Measurements from ENCODE around the gene RASGEF1C. TPM values are rescaled to one million over a fixed set of nuclear protein-coding genes. Genes with fewer than 3 reads are reported as not detected.

RASGEF1C gene
- total RNA-seq: under 0.01 TPM in 1 of 2 replicates, not detected in the other

DNA sequence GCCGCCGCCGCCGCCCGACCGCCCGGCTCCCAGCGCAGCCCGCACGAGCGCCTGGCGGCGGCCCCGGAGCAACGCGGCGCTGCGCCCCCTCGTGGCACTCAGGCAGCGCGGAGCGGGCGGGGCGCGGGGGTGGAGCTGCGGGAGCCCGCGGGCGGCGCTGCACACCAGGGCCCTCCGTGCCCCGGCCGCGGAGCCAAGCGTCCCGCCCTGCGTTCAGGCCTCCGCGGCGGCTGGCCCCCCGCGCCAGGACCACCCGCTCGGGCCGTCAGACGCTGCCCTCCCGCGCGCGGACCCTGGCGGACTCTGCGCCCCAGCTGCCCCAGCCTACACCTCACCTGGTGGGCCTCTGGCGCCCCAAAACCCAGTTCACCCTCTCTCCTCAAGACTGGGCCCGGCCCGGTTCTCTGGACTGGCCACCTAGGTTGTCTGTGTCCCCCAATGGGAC, at the start of gene RASGEF1C:
Gene RASGEF1C, minus strand, starts transcription at position 75 of the 445 bp plus-strand sequence. CDS start 71,159 bp downstream, outside the sequence.
- peak; percentile 70 to 80 for DNase-seq (ENCODE audit: low read depth in 2 of 2)

DNA sequence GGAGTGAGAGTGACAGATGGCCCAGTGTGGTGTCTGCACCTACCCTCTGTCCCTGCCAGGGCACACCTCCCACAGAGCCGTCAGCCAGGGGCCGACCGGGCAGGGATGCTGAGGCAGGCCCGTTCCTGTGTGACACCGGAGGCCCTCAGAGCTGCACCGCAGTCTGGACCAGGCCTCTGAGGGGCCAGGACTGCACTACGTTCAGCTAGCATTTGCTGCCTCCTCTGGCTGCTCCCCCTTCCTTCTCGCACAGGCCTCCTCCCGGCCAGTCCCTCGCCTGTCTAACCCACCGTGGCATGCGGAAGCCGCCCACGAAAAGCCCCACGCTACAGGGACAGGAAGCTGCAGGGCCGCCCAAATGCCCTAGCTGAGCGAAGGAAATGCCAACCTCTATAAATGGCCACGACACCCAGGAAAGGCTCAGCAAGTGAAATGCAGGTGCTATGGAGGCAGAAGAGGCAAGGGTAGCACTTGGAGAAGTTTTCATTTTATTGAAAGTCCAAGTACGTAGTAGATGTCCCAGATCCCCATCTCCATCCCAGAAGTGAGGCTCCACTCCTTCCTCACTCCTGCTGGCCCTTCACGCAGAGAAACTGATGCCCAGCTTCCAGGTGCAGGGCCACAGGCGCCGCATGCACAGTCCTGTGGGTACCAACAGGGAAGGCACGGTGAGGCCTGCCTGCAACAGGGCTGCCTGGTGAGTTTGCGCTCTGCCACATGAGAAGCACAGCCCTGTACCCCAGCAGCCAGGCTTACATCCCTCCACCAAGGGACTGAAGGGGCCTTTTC, 44.2 kb upstream of the RASGEF1C start:
- no peak for DNase-seq (ENCODE audit: low read depth in 2 of 2)

DNA sequence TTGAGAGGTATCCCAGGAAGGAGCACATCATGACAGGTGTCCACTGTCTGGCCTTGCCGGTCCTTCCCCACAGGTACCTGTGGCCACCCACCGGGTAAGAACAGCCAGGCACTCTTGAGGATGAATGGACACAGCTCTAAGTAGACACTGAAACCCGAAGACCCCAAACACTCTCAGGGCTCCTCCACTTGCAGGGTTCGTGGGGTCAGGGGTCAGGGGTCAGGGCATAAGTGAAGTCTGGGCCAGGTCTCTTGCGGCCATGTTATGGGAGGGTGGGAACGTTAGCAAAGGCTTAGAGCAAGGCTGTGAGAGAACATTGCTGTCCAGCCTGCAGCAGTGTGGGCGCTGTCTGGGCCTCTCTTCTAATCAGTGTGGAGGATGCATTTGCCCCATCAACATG, 42.9 kb upstream of the RASGEF1C start:
- no peak for DNase-seq (ENCODE audit: low read depth in 2 of 2)

DNA sequence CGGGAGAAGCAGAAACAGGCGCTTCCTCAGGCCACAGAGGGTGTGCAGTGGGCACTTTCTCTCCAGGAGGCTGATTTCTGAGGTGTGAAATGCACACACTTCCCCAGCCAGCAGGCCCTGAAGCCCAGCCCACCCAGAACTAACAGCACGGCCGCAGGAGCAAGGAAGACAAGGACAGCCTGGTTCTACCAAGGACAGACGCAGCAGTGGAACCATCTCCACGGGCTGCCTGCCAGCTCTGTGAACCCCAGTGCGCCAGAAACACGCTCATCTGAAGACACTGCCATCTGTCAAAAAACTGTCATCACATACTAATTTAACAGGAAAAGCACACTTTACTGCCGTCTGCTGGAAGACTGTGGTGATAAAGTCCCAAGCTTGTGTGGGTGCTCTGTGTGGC, 42.1 kb upstream of the RASGEF1C start:
- DNase-seq (ENCODE audit: low read depth in 2 of 2): no peak

DNA sequence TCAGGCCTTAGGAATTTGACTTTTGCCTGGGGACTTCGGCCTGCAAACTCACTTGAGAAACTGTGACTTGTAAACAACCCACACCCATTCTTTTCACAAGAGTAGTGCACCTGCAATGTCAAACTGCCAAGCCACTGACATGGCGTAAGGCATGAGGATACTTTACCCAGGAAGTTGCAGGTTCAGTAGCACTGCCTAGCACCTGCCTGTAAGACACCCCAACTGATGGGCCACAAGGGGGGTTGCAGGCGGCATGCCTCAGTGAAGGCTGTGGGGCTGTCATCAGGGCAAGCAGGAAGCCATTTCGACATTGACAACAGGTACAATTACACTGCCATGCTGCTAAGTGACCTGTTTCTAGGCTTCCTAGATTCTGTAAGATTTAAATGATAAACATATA, 41.3 kb upstream of the RASGEF1C start:
- DNase-seq (ENCODE audit: low read depth in 2 of 2): no peak

DNA sequence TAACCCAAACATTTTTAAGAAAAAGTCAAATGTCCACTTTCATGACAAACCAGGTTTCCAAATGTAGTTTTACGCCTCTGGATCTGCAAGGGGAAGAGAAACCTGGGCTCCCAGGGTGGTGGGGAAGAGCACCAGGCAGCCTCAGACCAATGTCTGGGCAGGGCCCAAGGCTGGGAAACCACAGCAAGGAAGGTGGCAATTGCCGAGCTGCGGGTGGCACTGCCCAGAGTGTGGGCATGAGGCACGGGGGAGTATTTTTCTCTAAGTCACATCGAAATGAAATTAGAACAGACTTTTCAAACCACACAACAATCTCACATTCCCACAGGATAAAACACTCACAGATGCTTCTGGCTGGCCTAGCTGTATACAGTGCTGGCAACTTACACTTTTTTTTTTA, 32.6 kb upstream of the RASGEF1C start:
- no peak for DNase-seq (ENCODE audit: low read depth in 2 of 2)

DNA sequence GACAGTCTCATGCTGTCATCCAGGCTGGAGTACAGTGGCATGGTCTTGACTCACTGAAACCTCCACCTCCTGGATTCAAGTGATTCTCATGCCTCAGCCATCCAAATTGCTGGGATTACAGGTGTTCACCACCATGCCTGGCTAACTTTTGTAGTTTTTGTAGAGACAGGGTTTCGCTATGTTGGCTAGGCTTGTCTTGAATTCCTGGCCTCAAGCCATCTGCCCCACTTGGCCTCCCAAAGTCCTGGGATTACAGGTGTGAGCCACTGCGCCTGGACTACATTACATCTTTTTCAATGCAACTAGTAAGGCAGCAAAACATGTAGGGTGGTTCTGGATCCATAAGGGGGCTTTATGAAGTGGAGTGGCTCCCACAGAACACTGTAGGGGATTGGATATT, 29.6 kb upstream of the RASGEF1C start:
- DNase-seq (ENCODE audit: low read depth in 2 of 2): no peak

DNA sequence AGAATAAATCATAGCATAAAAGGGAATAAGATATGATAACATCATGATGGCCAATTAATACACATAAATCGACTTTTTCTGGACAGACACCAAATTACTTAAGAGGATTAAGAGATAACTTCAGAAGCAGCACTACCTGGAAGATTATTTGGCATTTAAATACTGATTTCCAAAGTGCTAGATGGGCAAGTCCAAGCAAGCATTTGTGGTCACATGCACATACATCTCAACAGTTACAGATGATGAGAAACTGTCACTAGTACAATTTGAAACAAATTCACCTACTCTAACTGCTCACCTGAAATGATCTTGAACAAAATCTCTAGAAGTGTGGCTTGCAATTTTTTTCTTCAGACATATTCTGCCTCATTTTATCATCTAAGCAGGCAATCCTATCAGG, 26.8 kb upstream of the RASGEF1C start:
- DNase-seq (ENCODE audit: low read depth in 2 of 2): no peak

DNA sequence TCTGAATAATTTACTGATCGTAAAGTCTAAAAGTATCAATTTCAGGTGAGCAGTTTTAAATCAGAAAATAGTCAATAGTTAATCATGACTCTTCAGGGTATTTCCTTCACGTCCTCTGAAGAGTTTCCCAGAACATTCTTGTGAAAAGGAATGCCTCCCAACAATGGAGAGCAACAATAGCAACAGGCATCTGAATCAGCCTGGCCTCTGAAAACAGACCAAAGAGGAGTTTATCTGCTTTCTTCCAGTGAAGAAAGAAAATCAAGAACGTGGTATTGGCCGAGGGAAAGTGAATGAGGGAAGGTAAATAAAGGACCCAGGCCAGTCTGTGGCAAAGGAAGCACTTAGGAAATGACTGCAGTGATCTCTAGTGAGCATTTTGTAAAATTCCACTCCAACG, 26.1 kb upstream of the RASGEF1C start:
- DNase-seq (ENCODE audit: low read depth in 2 of 2): no peak

DNA sequence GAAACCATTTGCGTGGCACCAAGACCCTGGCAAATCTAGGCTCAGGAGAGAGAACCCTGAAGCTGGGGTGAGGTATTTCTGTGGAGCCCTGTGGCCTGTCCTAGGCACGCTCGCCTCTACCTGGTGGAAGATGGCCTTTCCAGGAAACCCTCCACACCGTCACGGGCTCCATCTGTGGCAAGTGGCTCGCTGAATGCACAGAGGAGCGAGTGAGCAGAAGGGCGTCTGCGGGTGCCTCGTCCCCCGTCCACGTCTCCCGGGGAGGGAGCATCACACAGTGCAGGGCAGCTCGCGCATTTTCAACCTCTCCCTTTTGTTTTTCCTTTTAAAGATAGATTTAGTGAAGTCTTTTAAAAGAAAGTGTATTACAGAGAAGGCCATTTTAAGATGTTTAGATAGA, 25.3 kb upstream of the RASGEF1C start:
- no peak for DNase-seq (ENCODE audit: low read depth in 2 of 2)

DNA sequence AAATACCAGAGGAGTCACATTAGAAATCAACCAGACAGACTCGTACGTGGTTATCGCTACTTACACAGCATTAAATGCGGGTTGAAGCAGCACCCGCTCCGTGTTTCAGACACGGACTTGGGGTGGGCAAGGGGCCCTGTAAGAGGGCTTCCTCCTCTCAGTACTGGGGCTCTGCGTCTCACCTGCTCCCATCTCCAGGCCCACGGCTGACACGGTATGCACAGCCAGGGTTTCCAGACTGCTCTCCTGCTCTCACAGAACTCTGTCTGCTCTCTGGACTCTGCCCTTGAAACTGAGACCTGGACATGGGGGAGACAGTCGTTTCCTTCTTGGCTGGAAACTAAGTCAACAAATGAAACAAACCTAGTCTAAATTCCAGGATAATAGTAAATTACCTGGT, 24.7 kb upstream of the RASGEF1C start:
- no peak for DNase-seq (ENCODE audit: low read depth in 2 of 2)

DNA sequence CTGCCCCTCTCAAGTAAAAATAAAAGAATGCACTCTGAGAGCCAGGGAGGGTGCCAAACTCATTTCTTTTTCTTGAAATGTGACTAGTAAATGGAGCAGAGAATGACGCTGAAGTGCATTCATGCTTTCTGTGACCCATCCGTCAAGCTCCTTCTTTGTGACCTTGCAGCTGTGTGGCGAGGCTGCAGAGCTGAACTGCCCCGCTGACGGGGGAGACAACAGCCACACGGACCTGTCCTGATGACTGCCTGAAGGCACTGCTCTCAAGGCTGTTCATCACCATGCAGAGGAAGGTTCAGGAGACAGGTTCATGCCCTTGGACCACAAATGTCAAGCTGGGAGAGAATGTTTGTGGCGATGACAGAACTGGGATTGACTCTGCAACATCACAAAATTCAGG, 21.0 kb upstream of the RASGEF1C start:
- no peak for DNase-seq (ENCODE audit: low read depth in 2 of 2)

DNA sequence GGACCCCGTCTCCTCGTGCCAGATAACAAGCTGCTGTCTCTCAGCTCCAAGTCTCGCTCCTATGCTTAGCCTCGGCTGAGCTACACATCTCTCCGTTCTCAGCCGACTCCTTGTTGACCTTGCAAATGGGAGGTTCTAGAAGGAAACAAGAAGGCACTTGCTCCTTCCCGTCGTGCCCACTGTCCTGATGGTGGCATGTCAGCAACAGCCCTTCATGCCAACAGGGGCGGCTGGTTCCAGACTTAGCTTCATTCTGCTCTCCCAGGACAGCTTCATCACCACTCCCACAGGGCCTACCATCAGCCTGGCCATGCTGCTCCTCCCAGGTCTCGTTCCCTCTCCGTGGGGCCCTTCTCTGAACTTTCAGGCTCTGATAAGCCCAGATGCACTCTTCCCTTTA, 13.0 kb upstream of the RASGEF1C start:
- DNase-seq (ENCODE audit: low read depth in 2 of 2): no peak

DNA sequence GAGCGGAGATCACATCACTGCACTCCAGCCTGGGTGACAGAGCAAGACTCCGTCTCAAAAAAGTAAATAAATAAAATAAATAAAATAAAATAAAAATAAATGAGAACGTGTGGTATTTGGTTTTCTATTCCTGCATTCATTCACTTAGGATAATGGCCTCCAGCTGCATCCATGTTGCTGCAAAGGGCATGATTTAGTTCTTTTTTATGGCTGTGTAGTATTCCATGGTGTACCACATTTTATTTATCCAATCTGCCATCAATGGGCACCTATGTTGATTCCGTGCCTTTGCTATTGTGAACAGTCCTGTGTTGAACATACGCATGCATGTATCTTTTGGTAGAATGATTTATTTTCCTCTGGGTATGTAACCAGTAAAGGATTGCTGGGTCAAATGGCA, 8.8 kb upstream of the RASGEF1C start:
- DNase-seq (ENCODE audit: low read depth in 2 of 2): no peak

DNA sequence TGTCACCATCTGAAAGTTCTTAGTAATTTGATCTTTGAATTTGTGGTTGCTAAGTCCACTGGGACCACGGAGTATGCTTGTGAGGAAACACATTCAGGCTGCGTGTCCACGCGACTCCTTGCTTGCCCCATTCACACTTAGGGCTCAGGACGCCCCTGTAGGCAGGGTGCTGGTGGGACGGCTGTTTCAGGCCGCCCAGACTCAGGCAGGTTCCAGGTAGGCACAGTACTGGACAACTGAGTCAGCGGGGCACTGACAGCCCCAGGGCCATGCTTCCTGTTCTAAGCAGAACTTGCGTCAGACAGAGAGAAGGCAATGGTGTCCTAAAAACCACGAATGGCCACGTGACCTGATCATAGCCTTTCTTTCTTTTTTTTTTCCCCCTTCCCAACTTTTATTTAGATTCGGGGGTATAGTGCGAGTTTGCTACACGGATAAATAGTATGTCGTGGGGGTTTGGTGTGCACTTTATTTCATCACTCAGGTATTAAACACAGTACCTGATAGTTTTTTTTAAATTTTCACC, 7.7 kb upstream of the RASGEF1C start:
- DNase-seq (ENCODE audit: low read depth in 2 of 2): no peak

DNA sequence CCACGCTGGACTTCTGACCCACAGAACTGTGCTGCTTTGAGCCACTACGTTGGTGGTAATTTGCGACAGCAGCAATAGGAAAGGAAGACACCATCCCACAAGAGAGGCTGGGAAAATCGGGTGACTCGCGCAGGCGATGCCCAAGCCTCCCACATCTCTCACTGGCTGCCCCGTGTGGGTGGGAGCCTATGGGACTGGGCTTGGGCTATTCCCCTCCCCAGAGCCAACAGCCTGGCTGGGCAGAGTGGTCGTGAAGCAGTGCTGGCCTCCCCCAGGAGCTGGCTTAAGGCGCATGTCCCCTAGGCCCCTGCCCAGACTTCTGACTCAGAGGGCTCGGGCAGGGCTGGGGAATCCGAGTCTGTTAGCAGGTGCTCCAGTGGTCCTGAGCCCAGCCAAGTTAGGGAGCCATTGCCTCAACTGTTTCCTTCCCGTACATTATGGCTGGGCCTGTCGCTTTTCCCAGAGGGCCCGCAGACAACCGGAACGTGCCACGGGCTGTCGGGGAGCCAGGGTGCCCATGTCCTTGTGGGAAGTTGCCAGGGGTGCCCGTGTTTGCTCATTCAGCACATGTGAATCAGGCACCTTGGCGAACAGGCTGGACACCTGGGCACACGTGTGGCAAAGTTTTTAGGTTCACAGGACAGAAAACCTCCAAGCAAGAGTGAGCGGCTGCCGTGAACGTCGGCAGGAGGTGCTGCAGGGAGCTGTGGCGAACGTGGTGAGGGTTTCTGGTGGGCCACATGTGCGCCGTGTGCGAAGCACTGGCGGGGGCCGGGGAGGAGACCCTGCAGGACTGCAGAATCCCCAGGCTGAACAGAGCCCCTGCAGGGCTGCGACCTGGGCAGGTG, 7.0 kb upstream of the RASGEF1C start:
- no peak for DNase-seq (ENCODE audit: low read depth in 2 of 2)

DNA sequence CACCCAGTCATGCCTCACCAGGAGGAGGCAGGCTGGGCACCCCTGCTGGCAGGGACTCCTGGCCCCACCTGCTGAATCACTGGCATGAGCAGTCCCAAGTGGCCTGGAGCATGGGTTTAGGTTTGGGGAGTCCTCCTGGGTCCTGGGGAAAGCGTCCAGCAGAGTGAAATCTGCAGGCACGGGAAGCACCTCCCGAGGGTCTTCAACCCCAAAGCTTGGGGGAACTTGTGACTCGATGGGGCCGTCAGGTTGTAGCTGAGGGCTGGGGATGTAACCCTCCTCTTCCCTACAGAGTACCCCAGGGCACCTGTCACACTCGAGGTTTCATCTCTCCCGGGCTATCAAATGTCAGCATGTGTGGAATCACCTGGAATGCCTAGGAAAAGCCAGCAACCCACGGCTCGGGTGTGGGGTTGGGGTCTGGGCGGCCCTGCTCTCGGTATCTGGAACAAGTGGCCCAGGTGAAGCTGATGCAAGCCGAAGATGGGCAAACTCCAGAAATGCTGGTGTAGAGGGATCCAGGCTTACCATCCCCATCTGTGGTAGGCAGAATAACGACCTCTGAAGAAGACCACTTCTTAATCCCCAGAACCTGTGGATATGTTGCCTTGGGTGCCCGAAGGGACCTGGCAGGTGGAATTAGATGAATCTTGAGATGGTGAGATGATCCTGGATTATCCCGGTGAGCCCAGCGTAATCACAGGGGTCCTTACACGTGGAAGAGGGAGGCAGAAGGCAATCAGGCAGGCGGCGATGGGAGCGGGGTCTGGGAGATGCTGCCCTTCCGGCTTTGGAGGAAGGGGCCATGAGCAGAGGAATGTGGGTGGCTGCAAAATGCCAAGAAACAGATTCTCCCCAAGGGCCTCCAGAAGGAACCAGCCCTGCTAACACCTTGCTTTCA, 6.1 kb upstream of the RASGEF1C start:
- DNase-seq (ENCODE audit: low read depth in 2 of 2): no peak

DNA sequence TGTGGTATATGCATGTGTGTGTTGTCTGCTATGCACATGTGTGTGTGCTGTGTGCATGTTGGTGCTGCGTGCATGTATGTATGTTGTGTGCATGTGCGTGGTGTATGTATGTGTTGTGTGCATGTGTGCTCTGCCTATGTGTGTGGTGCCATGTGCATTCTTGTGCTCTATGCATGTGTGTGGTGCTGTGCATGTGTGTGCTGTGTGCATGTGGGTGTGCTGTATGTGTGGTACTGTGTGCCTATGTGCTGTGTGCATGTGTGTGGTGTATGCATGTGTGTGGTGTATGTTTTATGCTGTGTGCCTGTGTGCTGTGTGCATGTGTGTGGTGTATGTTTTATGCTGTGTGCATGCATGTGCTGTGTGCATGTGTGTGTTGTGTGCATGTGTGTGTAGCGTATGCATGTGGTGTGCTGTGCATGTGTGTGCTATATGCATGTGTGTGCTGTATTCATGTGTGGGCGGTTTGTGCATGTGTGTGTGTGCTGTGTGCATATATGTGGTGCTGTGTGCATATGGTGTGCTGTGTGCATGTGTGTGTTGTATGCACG, 4.7 kb upstream of the RASGEF1C start:
- no peak for DNase-seq (ENCODE audit: low read depth in 2 of 2)

DNA sequence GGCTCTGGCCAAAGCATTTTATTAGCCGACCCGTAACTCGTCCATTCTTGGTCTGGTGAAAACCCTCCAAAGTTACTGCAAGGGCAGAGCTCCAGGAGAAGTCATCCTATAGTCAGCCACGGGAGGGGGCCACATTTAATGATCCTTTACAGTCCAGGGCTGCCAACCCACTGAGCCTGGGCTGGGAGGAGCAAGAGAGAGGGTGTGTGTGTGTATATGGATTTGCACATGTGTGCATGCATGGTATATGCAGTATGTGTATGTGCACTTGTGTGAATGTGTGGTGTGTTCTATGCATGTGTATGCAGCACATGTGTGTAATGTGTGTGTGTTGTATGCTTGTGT, 4.2 kb upstream of the RASGEF1C start:
- DNase-seq (ENCODE audit: low read depth in 2 of 2): no peak

DNA sequence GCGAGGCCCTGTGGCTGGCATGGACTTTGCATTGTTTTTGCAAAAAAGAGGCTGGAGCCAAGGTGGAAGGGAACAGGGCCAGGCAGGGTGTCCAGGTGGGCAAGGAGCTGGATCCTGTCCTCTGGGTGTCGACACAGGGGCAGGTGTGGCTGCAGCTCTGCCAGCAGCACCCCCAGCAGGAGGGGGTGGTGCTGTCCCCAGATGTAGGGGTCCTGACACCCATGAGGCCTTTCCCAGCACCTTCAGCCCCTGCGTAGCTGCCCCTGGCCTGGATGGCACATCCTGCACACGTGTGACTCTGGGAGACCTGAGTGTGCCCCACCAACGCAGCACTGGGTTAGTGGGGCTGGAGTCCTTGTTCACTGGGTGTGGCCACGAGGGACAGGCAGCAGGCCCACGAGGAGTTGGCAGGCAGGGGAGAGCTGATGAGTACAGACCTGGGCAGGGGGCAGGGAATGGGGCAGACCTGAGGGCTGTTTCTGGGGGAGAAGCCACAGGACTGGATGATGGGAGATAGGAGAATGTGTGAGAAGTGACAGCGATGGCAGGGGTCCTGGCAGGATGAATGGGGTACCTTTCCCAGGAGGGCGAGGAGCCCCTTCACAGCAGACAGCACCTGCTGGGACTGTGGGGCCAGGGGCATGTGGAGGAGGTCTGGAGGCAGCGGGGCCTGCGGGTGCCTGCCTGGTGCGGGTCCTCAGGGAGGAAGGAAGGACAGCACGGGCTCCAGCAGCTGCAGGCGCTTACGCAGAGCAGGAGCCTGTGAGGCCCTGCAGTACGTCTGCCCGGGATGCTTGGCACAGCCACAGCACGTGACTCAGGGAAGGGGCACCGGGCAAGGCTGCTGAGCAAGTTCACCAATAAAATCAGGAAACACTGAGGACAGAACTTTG, 3.6 kb upstream of the RASGEF1C start:
- peak in 1 of 2 donors; percentile 53 for DNase-seq (ENCODE audit: low read depth in 2 of 2)

DNA sequence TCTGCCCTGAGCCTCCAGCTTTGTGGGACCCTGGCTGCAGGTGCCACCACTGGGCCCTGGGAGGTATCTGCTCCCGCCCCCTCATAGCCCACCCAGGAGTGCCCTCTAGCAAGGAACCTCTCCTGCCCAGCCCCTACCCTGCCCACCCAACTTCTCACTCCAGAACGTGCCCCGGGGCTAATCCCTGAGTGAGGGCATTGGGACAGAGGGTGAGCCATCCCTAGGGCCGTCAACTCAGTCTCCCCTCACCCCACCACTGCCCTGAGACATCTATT, 2.7 kb upstream of the RASGEF1C start:
- no peak for DNase-seq (ENCODE audit: low read depth in 2 of 2)
